GM10266 (cell line): Measurements from ENCODE around the gene CNOT6L.

Source experiments
- DNase-seq: peaks from one replicate; pipeline ENCODE4 v3.0.0; 2012; ENCODE audit errors: extremely low spot score
- TF ChIP-seq, protein P1 (sequence below): IDR thresholded peaks from 2 replicates; pipeline ENCODE4 v1.5.1; 2012; ENCODE audit warnings: mild to moderate bottlenecking, low read depth; ENCODE audit not compliant: control insufficient read depth, insufficient read depth; ENCODE audit errors: missing control alignments

Gene CNOT6L

DNA sequence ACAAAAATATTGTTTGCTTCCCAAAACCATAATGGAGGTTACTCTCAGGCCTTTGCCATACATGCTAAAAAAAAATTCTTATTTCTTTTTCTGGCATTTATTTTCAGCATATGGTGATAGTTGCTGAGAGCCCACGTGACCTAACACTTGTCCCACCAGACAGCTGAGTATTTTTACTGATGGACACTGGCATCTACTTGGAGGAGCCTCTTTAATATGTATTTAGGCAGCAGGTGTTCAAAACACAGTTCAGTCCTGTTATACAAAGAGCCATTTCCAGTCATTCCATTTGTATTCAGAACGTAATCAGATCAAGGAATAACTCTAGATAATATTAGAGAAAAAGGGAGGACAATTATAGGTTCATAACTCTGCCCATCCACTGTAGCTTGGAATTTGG, 118.0 kb downstream of the CNOT6L start:
- TF ChIP-seq, protein P1, sequence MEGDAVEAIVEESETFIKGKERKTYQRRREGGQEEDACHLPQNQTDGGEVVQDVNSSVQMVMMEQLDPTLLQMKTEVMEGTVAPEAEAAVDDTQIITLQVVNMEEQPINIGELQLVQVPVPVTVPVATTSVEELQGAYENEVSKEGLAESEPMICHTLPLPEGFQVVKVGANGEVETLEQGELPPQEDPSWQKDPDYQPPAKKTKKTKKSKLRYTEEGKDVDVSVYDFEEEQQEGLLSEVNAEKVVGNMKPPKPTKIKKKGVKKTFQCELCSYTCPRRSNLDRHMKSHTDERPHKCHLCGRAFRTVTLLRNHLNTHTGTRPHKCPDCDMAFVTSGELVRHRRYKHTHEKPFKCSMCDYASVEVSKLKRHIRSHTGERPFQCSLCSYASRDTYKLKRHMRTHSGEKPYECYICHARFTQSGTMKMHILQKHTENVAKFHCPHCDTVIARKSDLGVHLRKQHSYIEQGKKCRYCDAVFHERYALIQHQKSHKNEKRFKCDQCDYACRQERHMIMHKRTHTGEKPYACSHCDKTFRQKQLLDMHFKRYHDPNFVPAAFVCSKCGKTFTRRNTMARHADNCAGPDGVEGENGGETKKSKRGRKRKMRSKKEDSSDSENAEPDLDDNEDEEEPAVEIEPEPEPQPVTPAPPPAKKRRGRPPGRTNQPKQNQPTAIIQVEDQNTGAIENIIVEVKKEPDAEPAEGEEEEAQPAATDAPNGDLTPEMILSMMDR: no peak
- no peak for DNase-seq

DNA sequence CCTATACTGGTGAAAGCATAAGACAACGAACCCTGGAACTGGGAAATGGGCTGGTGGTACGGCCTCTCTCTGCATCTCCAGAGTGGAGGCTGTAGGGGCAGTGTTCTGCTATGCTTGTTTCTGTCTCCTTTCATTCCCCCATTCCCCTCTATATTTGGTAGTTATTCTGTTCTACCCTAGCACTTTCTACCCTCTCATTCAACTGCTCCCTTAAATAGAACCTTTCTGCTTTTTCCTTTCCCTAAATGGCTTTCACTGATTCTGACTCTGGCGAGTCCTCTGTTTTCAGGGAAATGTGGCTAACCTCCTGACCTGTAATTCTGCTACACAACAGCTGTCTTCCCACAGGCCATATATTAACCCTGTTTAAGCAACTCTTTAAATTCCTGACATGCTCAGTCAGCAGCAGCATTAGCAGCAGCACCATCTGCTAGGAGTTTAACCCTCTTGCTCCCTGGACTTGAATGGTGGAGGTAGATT, 119.4 kb downstream of the CNOT6L start:
- no peak for DNase-seq
- TF ChIP-seq, protein P1: no peak

DNA sequence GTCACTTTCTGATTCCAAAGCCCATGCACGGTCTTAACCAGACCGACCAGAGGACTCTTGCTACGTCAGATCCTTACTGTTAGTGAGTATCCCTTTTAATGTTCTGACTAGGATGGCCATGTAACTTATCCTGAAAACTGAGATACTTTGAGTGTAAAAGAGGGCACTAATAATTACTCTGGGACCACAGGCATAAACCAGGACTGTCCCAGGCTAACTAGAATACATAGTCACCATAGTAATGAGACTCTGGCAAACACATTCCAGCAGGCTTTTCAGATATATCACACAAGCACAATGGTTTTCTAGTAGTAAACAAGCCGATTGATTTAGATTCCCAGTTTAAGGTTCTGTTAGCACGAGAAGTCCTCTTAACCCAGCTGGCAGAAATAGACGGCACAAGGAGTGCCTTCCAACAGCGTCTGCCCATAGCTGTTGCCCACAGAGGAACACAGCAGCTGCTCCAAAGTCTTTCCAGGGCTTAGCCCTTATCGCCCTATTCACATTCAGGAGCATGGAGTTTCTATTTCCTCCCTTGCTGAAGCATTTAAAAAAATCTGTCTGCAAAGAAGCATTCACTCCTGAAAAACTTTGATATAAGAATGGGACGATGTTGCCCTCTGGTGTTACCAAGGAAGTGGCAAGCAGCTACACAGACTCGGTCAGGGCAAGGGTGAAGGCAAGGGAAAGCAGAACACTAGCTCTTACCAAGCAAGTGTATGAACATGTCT, 121.1 kb downstream of the CNOT6L start:
- TF ChIP-seq, protein P1: peak; percentile 29
- DNase-seq: peak; percentile 7

- TF ChIP-seq, protein P1: no peak
- DNase-seq: no peak
Measured at GRCh38 chr4:77695774-77696173, 123.4 kb downstream of the CNOT6L start.

GRCh38 chr4:77692847-77693432, 126.2 kb downstream of the CNOT6L start:
- no peak for DNase-seq

DNA sequence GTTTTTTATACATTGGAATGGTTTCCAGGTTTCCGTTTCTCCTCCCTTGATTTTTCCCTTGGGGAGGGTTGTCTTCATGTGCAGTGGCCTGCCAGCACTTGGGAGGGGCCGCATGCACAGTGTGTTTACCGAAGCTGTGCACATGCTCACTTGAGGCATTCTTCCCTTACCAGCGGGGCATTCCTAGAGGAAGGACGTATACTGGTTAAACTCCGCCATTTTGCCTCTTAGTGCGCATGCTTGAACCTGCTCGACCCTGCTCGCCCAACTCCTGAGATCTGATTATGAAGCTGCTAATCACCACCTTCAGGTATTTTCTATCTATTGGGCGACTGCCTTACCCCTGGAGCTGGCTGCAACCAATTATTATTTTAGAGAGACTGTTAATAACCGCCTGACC, 137.4 kb downstream of the CNOT6L start:
- TF ChIP-seq, protein P1: no peak
- no peak for DNase-seq

More at GRCh38 chr4:77692847-77693432, 126.2 kb downstream of the CNOT6L start:
- TF ChIP-seq, protein P1: no peak

GRCh38 chr4:77676842-77677241, 142.3 kb downstream of the CNOT6L start:
- no peak for DNase-seq
- TF ChIP-seq, protein P1: no peak
